Natural killer cell (primary cell): ENCODE results near the gene CACNA1C. TPM values are rescaled to one million over a fixed set of nuclear protein-coding genes. Genes with fewer than 3 reads are reported as not detected.

Experiments
- ATAC-seq, 3 donors: fragments of 150-1000 bp in 2 of 3; fragments of 200-7000 bp in 1 of 3; cut with Tn5 transposase; 1 replicate in 1 of 3; 2 replicates in 2 of 3; pipeline ENCODE4 v1.10.0; 2021; ENCODE audit warnings: mild to moderate bottlenecking in 2 of 3, moderate library complexity in 2 of 3
- DNase-seq, 2 donors: peaks; one replicate each; pipeline versions ENCODE4 v3.0.0 to v3.0.0-alpha.2; 2013 to 2021; ENCODE audit warnings: mixed read lengths in 1 of 2
- H3K27ac ChIP-seq: one replicate; pipeline ENCODE4 v1.5.1; 2013; ENCODE audit warnings: mild to moderate bottlenecking, low read length
- H3K27me3 ChIP-seq: one replicate; pipeline ENCODE4 v1.6.1; 2013; ENCODE audit warnings: low read length; ENCODE audit not compliant: control insufficient read depth, insufficient read depth
- H3K36me3 ChIP-seq: one replicate; pipeline ENCODE4 v1.6.1; 2013; ENCODE audit warnings: low read length; ENCODE audit not compliant: control insufficient read depth, insufficient read depth
- H3K4me1 ChIP-seq: one replicate; pipeline ENCODE4 v1.6.1; 2013; ENCODE audit warnings: low read length; ENCODE audit not compliant: control insufficient read depth, insufficient read depth
- H3K4me3 ChIP-seq: one replicate; pipeline ENCODE4 v1.5.1; 2013; ENCODE audit warnings: low read length
- H3K9me3 ChIP-seq: one replicate; pipeline ENCODE4 v1.6.1; 2013; ENCODE audit warnings: low read length; ENCODE audit not compliant: control insufficient read depth, insufficient read depth
- H3K27ac Mint-ChIP-seq, 2 donors: one replicate each; pipeline ENCODE4 v1.8.0; 2022; ENCODE audit warnings: mild to moderate bottlenecking in 2 of 2, mixed read lengths in 2 of 2, moderate library complexity in 1 of 2
- H3K27me3 Mint-ChIP-seq, 2 donors: one replicate each; pipeline ENCODE4 v1.8.0; 2022; ENCODE audit warnings: low read depth in 2 of 2, mixed read lengths in 2 of 2
- H3K36me3 Mint-ChIP-seq: one replicate; pipeline ENCODE4 v1.8.0; 2022; ENCODE audit warnings: mixed read lengths
- H3K4me1 Mint-ChIP-seq, 2 donors: one replicate each; pipeline ENCODE4 v1.8.0; 2022; ENCODE audit warnings: mixed read lengths in 2 of 2
- H3K4me3 Mint-ChIP-seq: one replicate; pipeline ENCODE4 v1.8.0; 2022; ENCODE audit warnings: mild to moderate bottlenecking, moderate library complexity, mixed read lengths
- H3K9me3 Mint-ChIP-seq, 2 donors: one replicate each; pipeline ENCODE4 v1.8.0; 2022; ENCODE audit warnings: mixed read lengths in 2 of 2
- CTCF ChIP-seq: fragments of 200-600 bp; IDR thresholded peaks from one replicate; pipeline ENCODE4 v1.8.0; 2022; ENCODE audit warnings: antibody characterized with exemption
- WGBS: methylation state at CpG from one replicate; pipeline ENCODE4 v1.1.7; 2013; ENCODE audit warnings: missing lambda C conversion rate; ENCODE audit not compliant: insufficient coverage; 5-methylcytosine and 5-hydroxymethylcytosine counted together
- intact Hi-C: fragments of 100-400 bp; cut with micrococcal nuclease; formaldehyde crosslinking; loops from one replicate; pipeline ENCODE4 v1.14.2; 2022
- total RNA-seq, 4 donors: library from RNA; stranded (reverse); fragments of 120-200 nt in 1 of 4; gene quantifications; one replicate each; pipeline versions ENCODE4 v1.2.3 to v1.2.4, GENCODE V29; 2013 to 2022

Gene CACNA1C
- total RNA-seq, 3 donors from 2014 or later (not counting 1 experiment from before 2014, with no cell fraction given), result 0.07 to 0.35 (median 0.08) TPM

- WGBS, result 91% methylated on average over 10 of the region's 10 CpGs
- Mint-ChIP-seq H3K27ac (no peak overlapping the region), H3K27me3 (peaks cover 0 to 9% of the 10 kb centered on the region in 2 donors), H3K4me1 (peaks cover 0 to 4% of the 10 kb centered on the region in 2 donors), H3K4me3 (no peak overlapping the region), H3K9me3 (no peaks in the 10 kb centered on the region), H3K36me3 (no peaks in the 10 kb centered on the region)
- Histone ChIP-seq H3K27me3 (no peaks in the 10 kb centered on the region), H3K4me3 (no peak overlapping the region), H3K27ac (no peak overlapping the region), H3K9me3 (no peaks in the 10 kb centered on the region), H3K4me1 (no peaks in the 10 kb centered on the region), H3K36me3 (no peaks in the 10 kb centered on the region)
- DNase-seq (no peak), ATAC-seq (no peak)
- intact Hi-C loops, result no loop called here
- TF ChIP-seq CTCF, result no peak
Observed at GRCh38 chr12:2447861-2448260, 395.1 kb downstream of the CACNA1C start.

GRCh38 chr12:2449586-2449985, 396.8 kb downstream of the CACNA1C start:
- Histone ChIP-seq H3K27ac (no peak overlapping the region), H3K36me3 (no peaks in the 10 kb centered on the region), H3K4me3 (no peak overlapping the region), H3K27me3 (no peaks in the 10 kb centered on the region), H3K4me1 (no peaks in the 10 kb centered on the region), H3K9me3 (no peaks in the 10 kb centered on the region)
- Mint-ChIP-seq H3K4me3 (no peak overlapping the region), H3K27ac (no peak overlapping the region), H3K9me3 (no peaks in the 10 kb centered on the region), H3K4me1 (peaks cover 0 to 4% of the 10 kb centered on the region in 2 donors), H3K36me3 (no peaks in the 10 kb centered on the region), H3K27me3 (peaks cover 0 to 8% of the 10 kb centered on the region in 2 donors)
- TF ChIP-seq CTCF, result no peak
- ATAC-seq (no peak), DNase-seq (no peak)
- intact Hi-C loops, result no loop called here
- 20% methylated on average over 5 of the region's 6 CpGs for WGBS

- Mint-ChIP-seq H3K9me3 (no peaks in the 10 kb centered on the region), H3K27me3 (peaks cover 0 to 5% of the 10 kb centered on the region in 2 donors), H3K4me1 (peaks cover 0 to 4% of the 10 kb centered on the region in 2 donors), H3K4me3 (no peak overlapping the region), H3K36me3 (no peaks in the 10 kb centered on the region), H3K27ac (no peak overlapping the region)
- Histone ChIP-seq H3K27ac (no peak overlapping the region), H3K36me3 (no peaks in the 10 kb centered on the region), H3K4me3 (no peak overlapping the region), H3K9me3 (no peaks in the 10 kb centered on the region), H3K4me1 (no peaks in the 10 kb centered on the region), H3K27me3 (no peaks in the 10 kb centered on the region)
- WGBS, result 81% methylated on average over 8 of the region's 9 CpGs
- TF ChIP-seq CTCF, result no peak
- ATAC-seq (no peak), DNase-seq (no peak)
- intact Hi-C loops, result no loop called here
Observed at GRCh38 chr12:2450553-2450952, 397.8 kb downstream of the CACNA1C start.

DNA sequence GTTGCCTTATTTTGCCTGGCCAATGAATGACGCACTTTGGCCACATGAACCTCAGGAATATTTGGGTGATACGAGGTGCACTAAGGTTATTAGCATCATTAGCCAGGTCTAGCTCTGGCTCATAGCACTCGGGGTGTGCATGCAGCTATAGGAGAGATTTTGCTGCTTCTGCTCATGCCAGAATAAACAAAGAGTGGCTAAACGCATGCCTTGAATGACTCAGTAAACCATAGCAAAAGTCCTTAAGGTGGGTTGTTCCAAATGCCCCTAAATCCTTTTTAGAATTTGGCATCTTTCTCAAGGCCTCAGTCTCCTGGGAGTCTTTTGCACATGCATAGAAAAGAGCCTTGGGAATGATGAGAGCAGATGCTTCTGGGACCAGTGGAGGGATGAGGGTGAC, 398.2 kb downstream of the CACNA1C start:
- Mint-ChIP-seq H3K27ac (no peak overlapping the region), H3K4me1 (peaks cover 0 to 4% of the 10 kb centered on the region in 2 donors), H3K36me3 (no peaks in the 10 kb centered on the region), H3K9me3 (no peaks in the 10 kb centered on the region), H3K27me3 (peaks cover 0 to 3% of the 10 kb centered on the region in 2 donors), H3K4me3 (no peak overlapping the region)
- H3K4me3 ChIP-seq, result no peak overlapping the region
- no peak for TF ChIP-seq CTCF
- no peaks in the 10 kb centered on the region for H3K9me3 ChIP-seq
- intact Hi-C loops, result no loop called here
- ATAC-seq (no peak), DNase-seq (no peak)
- no peaks in the 10 kb centered on the region for H3K27me3 ChIP-seq
- H3K36me3 ChIP-seq, result no peaks in the 10 kb centered on the region
- WGBS, result 84% methylated on average over 4 of the region's 4 CpGs
- H3K27ac ChIP-seq, result no peak overlapping the region
- no peaks in the 10 kb centered on the region for H3K4me1 ChIP-seq
